ENCODE results near the gene KIAA1328.

DNA sequence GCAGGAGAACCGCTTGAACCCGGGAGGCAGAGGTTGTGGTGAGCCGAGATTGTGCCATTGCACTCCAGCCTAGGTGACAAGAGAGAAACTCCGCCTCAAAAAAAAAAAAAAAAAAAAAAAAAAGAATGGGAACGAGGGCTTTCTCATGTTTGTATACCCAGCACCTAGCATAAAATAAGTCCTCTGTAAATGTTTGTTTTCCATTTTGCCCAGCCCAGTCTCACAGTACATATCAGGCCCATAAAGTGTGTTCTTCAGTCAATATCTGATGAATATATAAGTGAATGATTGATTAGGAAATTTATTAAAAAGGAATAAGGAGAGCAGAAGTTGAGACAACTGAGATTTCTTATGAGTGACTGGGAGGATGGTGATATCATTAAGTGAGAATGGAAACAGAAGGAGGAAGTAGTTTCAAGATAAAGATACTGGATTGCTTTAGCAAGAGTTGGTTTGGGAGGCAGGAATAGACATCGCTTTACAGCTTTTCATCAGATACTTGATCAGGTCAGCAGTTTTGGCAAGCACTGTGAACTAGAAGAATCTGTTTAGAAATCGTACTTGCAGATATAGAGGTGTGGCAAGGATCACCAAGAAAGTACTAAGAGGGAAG lies 327.5 kb downstream of the KIAA1328 start:
- TF ChIP-seq, protein P1, sequence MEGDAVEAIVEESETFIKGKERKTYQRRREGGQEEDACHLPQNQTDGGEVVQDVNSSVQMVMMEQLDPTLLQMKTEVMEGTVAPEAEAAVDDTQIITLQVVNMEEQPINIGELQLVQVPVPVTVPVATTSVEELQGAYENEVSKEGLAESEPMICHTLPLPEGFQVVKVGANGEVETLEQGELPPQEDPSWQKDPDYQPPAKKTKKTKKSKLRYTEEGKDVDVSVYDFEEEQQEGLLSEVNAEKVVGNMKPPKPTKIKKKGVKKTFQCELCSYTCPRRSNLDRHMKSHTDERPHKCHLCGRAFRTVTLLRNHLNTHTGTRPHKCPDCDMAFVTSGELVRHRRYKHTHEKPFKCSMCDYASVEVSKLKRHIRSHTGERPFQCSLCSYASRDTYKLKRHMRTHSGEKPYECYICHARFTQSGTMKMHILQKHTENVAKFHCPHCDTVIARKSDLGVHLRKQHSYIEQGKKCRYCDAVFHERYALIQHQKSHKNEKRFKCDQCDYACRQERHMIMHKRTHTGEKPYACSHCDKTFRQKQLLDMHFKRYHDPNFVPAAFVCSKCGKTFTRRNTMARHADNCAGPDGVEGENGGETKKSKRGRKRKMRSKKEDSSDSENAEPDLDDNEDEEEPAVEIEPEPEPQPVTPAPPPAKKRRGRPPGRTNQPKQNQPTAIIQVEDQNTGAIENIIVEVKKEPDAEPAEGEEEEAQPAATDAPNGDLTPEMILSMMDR (IDR thresholded peaks at IDR 0.05), result no peak
- TF ChIP-seq POLR2AphosphoS5 (IDR thresholded peaks at IDR 0.05; ENCODE audit: low read depth, low read length) (no peak), EZH2phosphoT487 (IDR thresholded peaks at IDR 0.05; ENCODE audit: borderline replicate concordance, low read depth) (no peak), TCF12 (IDR thresholded peaks at IDR 0.05) (no peak), SIN3A (IDR thresholded peaks at IDR 0.05; ENCODE audit: borderline replicate concordance, low read depth, low read length) (no peak), RAD21 (IDR thresholded peaks at IDR 0.05; ENCODE audit: low read length) (no peak), EP300 (IDR thresholded peaks at IDR 0.05; ENCODE audit: borderline replicate concordance in 1 of 2, low read depth in 1 of 2, low read length in 1 of 2) (no peak), RXRA (IDR thresholded peaks at IDR 0.05; ENCODE audit: borderline replicate concordance, low read depth) (no peak), TEAD4 (IDR thresholded peaks at IDR 0.05; ENCODE audit: borderline replicate concordance, insufficient read depth) (no peak), GABPA (IDR thresholded peaks at IDR 0.05; ENCODE audit: low read depth) (no peak), JUND (IDR thresholded peaks at IDR 0.05) (no peak)
- TF ChIP-seq, protein P2, sequence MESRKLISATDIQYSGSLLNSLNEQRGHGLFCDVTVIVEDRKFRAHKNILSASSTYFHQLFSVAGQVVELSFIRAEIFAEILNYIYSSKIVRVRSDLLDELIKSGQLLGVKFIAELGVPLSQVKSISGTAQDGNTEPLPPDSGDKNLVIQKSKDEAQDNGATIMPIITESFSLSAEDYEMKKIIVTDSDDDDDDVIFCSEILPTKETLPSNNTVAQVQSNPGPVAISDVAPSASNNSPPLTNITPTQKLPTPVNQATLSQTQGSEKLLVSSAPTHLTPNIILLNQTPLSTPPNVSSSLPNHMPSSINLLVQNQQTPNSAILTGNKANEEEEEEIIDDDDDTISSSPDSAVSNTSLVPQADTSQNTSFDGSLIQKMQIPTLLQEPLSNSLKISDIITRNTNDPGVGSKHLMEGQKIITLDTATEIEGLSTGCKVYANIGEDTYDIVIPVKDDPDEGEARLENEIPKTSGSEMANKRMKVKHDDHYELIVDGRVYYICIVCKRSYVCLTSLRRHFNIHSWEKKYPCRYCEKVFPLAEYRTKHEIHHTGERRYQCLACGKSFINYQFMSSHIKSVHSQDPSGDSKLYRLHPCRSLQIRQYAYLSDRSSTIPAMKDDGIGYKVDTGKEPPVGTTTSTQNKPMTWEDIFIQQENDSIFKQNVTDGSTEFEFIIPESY (IDR thresholded peaks at IDR 0.05; ENCODE audit: borderline replicate concordance, low read depth), result no peak
- TF ChIP-seq, protein P3, sequence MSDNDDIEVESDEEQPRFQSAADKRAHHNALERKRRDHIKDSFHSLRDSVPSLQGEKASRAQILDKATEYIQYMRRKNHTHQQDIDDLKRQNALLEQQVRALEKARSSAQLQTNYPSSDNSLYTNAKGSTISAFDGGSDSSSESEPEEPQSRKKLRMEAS (IDR thresholded peaks at IDR 0.05; ENCODE audit: low read depth), result no peak
- TF ChIP-seq, protein P4, sequence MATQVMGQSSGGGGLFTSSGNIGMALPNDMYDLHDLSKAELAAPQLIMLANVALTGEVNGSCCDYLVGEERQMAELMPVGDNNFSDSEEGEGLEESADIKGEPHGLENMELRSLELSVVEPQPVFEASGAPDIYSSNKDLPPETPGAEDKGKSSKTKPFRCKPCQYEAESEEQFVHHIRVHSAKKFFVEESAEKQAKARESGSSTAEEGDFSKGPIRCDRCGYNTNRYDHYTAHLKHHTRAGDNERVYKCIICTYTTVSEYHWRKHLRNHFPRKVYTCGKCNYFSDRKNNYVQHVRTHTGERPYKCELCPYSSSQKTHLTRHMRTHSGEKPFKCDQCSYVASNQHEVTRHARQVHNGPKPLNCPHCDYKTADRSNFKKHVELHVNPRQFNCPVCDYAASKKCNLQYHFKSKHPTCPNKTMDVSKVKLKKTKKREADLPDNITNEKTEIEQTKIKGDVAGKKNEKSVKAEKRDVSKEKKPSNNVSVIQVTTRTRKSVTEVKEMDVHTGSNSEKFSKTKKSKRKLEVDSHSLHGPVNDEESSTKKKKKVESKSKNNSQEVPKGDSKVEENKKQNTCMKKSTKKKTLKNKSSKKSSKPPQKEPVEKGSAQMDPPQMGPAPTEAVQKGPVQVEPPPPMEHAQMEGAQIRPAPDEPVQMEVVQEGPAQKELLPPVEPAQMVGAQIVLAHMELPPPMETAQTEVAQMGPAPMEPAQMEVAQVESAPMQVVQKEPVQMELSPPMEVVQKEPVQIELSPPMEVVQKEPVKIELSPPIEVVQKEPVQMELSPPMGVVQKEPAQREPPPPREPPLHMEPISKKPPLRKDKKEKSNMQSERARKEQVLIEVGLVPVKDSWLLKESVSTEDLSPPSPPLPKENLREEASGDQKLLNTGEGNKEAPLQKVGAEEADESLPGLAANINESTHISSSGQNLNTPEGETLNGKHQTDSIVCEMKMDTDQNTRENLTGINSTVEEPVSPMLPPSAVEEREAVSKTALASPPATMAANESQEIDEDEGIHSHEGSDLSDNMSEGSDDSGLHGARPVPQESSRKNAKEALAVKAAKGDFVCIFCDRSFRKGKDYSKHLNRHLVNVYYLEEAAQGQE (IDR thresholded peaks at IDR 0.05; ENCODE audit: low read depth, low read length), result no peak

Data from SK-N-SH (cell line).